Lung (tissue), 12 donors: Measurements from ENCODE around the gene RNF224. TPM values are rescaled to one million over a fixed set of nuclear protein-coding genes. Genes with fewer than 3 reads are reported as not detected.
A peak's percentile ranks its signal among the peaks of the same experiment; 100 is the strongest.

ENCODE experiments used
- ATAC-seq: fragments of 200-7000 bp; cut with Tn5 transposase; one replicate; pipeline ENCODE4 v1.9.1; 2020; ENCODE audit warnings: moderate number of reproducible peaks; ENCODE audit not compliant: insufficient read depth, low FRiP score
- DNase-seq, 3 donors: peaks; one replicate each; pipeline ENCODE4 v3.0.0-alpha.2; 2013 to 2017
- H3K27ac ChIP-seq, 2 donors: one replicate each; pipeline ENCODE4 v1.5.1; 2013; ENCODE audit warnings: mild to moderate bottlenecking in 2 of 2, moderate library complexity in 2 of 2, control low read depth in 1 of 2, inconsistent platforms in 1 of 2, low read depth in 1 of 2, low read length in 1 of 2
- H3K27me3 ChIP-seq, 3 donors: one replicate each; pipeline ENCODE4 v1.5.1; 2013; ENCODE audit warnings: low read length in 2 of 3; ENCODE audit not compliant: control insufficient read depth in 3 of 3, insufficient read depth in 3 of 3
- H3K36me3 ChIP-seq, 4 donors: one replicate each; pipeline ENCODE4 v1.5.1; 2013; ENCODE audit warnings: low read length in 4 of 4, mild to moderate bottlenecking in 1 of 4, moderate library complexity in 1 of 4; ENCODE audit not compliant: control insufficient read depth in 4 of 4, insufficient read depth in 4 of 4
- H3K4me1 ChIP-seq, 5 donors: one replicate each; pipeline ENCODE4 v1.5.1; 2013; ENCODE audit warnings: low read length in 5 of 5, mild to moderate bottlenecking in 2 of 5, moderate library complexity in 1 of 5; ENCODE audit not compliant: control insufficient read depth in 5 of 5, insufficient read depth in 5 of 5
- H3K4me3 ChIP-seq: one replicate; pipeline ENCODE4 v1.5.1; 2013; ENCODE audit warnings: mild to moderate bottlenecking, control low read depth, moderate library complexity
- H3K9ac ChIP-seq, 2 donors: one replicate each; pipeline ENCODE4 v1.5.1; 2013; ENCODE audit warnings: low read length in 2 of 2, control low read depth in 1 of 2; ENCODE audit not compliant: insufficient read depth in 1 of 2
- H3K9me3 ChIP-seq, 4 donors: one replicate each; pipeline ENCODE4 v1.5.1; 2013; ENCODE audit warnings: low read length in 3 of 4, mild to moderate bottlenecking in 1 of 4, moderate library complexity in 1 of 4; ENCODE audit not compliant: control insufficient read depth in 4 of 4, insufficient read depth in 3 of 4
- CTCF ChIP-seq: IDR thresholded peaks from 2 replicates; pipeline ENCODE4 v1.5.1; 2012; ENCODE audit warnings: mild to moderate bottlenecking; ENCODE audit errors: control extremely low read depth, extremely low read depth
- WGBS, 2 donors: extraction: QIAGEN DNeasy Blood & Tissue Kit; methylation state at CpG; one replicate each; pipeline ENCODE4 v1.1.7; 2013; 5-methylcytosine and 5-hydroxymethylcytosine counted together
- polyA plus RNA-seq, 2 donors: library from polyadenylated mRNA; stranded (reverse); fragments of 200-250 nt; gene quantifications; one replicate each; pipeline ENCODE4 v1.2.1, GENCODE V29; 2013
- total RNA-seq, 2 donors: library from RNA; depleted of rRNA in 1 of 2; stranded (reverse); fragments of >200 nt in 1 of 2; gene quantifications; one replicate each; pipeline ENCODE4 v1.2.1, GENCODE V29; 2014 to 2021
- donor health status: control.
- donor health status: control.
- donor health status: Bipolar disorder and iron deficiency.
- donor health status: healthy.
- donor health status: DM: yes; HTN: yes; CAD: no.

RNF224 gene
- total and polyA plus RNA-seq, 4 donors, result 0.24 to 1.1 (median 0.80) TPM

- peaks cover 0 to 23% (median 3%) of the 10 kb centered on the region in 4 donors for H3K36me3 ChIP-seq
- no peak for TF ChIP-seq CTCF
- H3K4me3 ChIP-seq, result no peak overlapping the region
- ATAC-seq (peak; percentile 15), DNase-seq (no peak)
- peak overlapping the region; percentile 72 to 73 for H3K27ac ChIP-seq
- no peak overlapping the region for H3K9ac ChIP-seq
- H3K9me3 ChIP-seq, result no peaks in the 10 kb centered on the region
- 59 to 77% methylated on average over 12 of the region's 12 CpGs for WGBS, 2 donors
- no peaks in the 10 kb centered on the region for H3K27me3 ChIP-seq
- H3K4me1 ChIP-seq, result peaks cover 0 to 19% (median 1%) of the 10 kb centered on the region in 5 donors
Observed at GRCh38 chr9:137218754-137219271, 8.5 kb upstream of the RNF224 start.

- Histone ChIP-seq H3K4me3 (no peak overlapping the region), H3K27ac (no peak overlapping the region), H3K9ac (no peak overlapping the region), H3K27me3 (no peaks in the 10 kb centered on the region), H3K9me3 (no peaks in the 10 kb centered on the region), H3K36me3 (peaks cover 0 to 17% (median 3%) of the 10 kb centered on the region in 4 donors), H3K4me1 (peaks cover 0 to 21% (median 5%) of the 10 kb centered on the region in 5 donors)
- WGBS, 2 donors, result 92 to 95% methylated on average over 10 of the region's 10 CpGs
- TF ChIP-seq CTCF, result no peak
- DNase-seq (no peak), ATAC-seq (no peak)
Observed at GRCh38 chr9:137219757-137220316, 7.5 kb upstream of the RNF224 start.

GRCh38 chr9:137220317-137221094, 6.8 kb upstream of the RNF224 start:
- H3K4me1 ChIP-seq, result peaks cover 0 to 21% (median 5%) of the 10 kb centered on the region in 5 donors
- no peak for ATAC-seq

More at GRCh38 chr9:137220317-137221094, 6.8 kb upstream of the RNF224 start:
- Histone ChIP-seq H3K36me3 (peaks cover 0 to 10% (median 3%) of the 10 kb centered on the region in 4 donors), H3K4me3 (no peak overlapping the region), H3K9me3 (no peaks in the 10 kb centered on the region), H3K9ac (no peak overlapping the region), H3K27ac (no peak overlapping the region), H3K27me3 (no peaks in the 10 kb centered on the region)
- no peak for DNase-seq
- WGBS, 2 donors, result 92 to 94% methylated on average over 52 of the region's 52 CpGs
- no peak for TF ChIP-seq CTCF
